Endothelial cell of umbilical vein (primary cell): ENCODE measurements around the gene ATP12A. TPM values are rescaled to one million over a fixed set of nuclear protein-coding genes. Genes with fewer than 3 reads are reported as not detected.

Source experiments
- BruUV-seq: library from RNA; stranded (reverse); fragments of 400-500 nt; replicated peaks from 2 replicates; lab custom pipeline; 2021; lab: Mats Ljungman, UMichigan
- CTCF ChIA-PET: fragments of 300-600, 350-600 bp; sonication (Branson Sonifier 250); formaldehyde crosslinking; loops from one replicate; lab custom pipeline; 2021; ENCODE audit warnings: antibody characterized with exemption, inconsistent platforms; lab: Charles Lee
- POLR2A ChIA-PET: fragments of 300-600, 350-600 bp; sonication (Branson Sonifier 250); formaldehyde crosslinking; loops from one replicate; lab custom pipeline; 2021; ENCODE audit warnings: antibody characterized with exemption, inconsistent platforms; lab: Charles Lee
- DNase-seq: peaks from one replicate; pipeline ENCODE4 v3.0.0-alpha.2; 2011; ENCODE audit warnings: low read depth, low spot score
- FAIRE-seq: peaks from 2 replicates; lab custom pipeline; 2011; peaks lifted over from hg19 to GRCh38; lab: Jason Lieb, UNC
- H2AFZ ChIP-seq: 2 replicates; pipeline ENCODE4 v1.6.0; 2012; ENCODE audit warnings: low read depth, low read length, control low read depth, inconsistent platforms
- H3K27ac ChIP-seq: 2 replicates; pipeline ENCODE4 v1.5.1; 2011; ENCODE audit warnings: low read depth, mild to moderate bottlenecking, control low read depth, low read length, moderate library complexity; ENCODE audit not compliant: insufficient read depth
- H3K27me3 ChIP-seq, 2 experiments: 2 replicates each; pipeline versions ENCODE4 v1.6.0 to v1.6.1; 2011; ENCODE audit warnings: low read length in 2 of 2, mixed read lengths in 1 of 2; ENCODE audit not compliant: control insufficient read depth in 2 of 2, insufficient read depth in 2 of 2
- H3K36me3 ChIP-seq, 2 experiments: 2 replicates in 1 of 2; 3 replicates in 1 of 2; pipeline ENCODE4 v1.5.1; 2011; ENCODE audit warnings: low read length in 2 of 2, mild to moderate bottlenecking in 1 of 2, moderate library complexity in 1 of 2; ENCODE audit not compliant: control insufficient read depth in 2 of 2, insufficient read depth in 2 of 2; ENCODE audit errors: extremely low read depth in 1 of 2
- H3K4me1 ChIP-seq: 3 replicates; pipeline ENCODE4 v1.5.1; 2011; ENCODE audit warnings: mild to moderate bottlenecking, low read length; ENCODE audit not compliant: control insufficient read depth, insufficient read depth; ENCODE audit errors: extremely low read depth
- H3K4me2 ChIP-seq: 2 replicates; pipeline ENCODE4 v1.6.1; 2011; ENCODE audit warnings: low read length, control low read depth, mixed read lengths; ENCODE audit not compliant: insufficient read depth
- H3K4me3 ChIP-seq, 3 experiments: fragments of 200-600 bp in 1 of 3; sonication (generic), shearing (Covaris generic) in 1 of 3; replicated peaks in 1 of 3; 2 replicates each; pipeline ENCODE4 v1.5.1; 2011 to 2016; ENCODE audit warnings: control low read depth in 3 of 3, low read length in 3 of 3, mild to moderate bottlenecking in 2 of 3, inconsistent platforms in 1 of 3, low read depth in 1 of 3, moderate library complexity in 1 of 3; ENCODE audit not compliant: insufficient read depth in 1 of 3
- H3K79me2 ChIP-seq: 2 replicates; pipeline ENCODE4 v1.6.0; 2012; ENCODE audit warnings: low read length, inconsistent platforms; ENCODE audit not compliant: control insufficient read depth, insufficient read depth
- H3K9ac ChIP-seq: replicated peaks from 2 replicates; pipeline ENCODE3; 2011; ENCODE audit warnings: low read length, control low read depth; ENCODE audit not compliant: insufficient read depth; ENCODE audit errors: extremely low read depth
- H3K9me1 ChIP-seq: replicated peaks from 3 replicates; pipeline ENCODE4 v1.6.0; 2011; ENCODE audit warnings: mild to moderate bottlenecking, low read length; ENCODE audit not compliant: control insufficient read depth, insufficient read depth; ENCODE audit errors: extremely low read depth
- H3K9me3 ChIP-seq: replicated peaks from 2 replicates; pipeline ENCODE4 v1.5.1; 2012; ENCODE audit warnings: low read length, inconsistent platforms; ENCODE audit not compliant: control insufficient read depth, insufficient read depth
- H4K20me1 ChIP-seq: replicated peaks from 2 replicates; pipeline ENCODE3; 2011; ENCODE audit warnings: mild to moderate bottlenecking, low read length; ENCODE audit not compliant: control insufficient read depth, insufficient read depth; ENCODE audit errors: extremely low read depth
- EZH2 ChIP-seq: IDR thresholded peaks from 2 replicates; pipeline ENCODE4 v1.6.1; 2012; ENCODE audit warnings: borderline replicate concordance, low read depth, mild to moderate bottlenecking, moderate library complexity, low read length, inconsistent platforms; ENCODE audit not compliant: severe bottlenecking
- FOS ChIP-seq: IDR thresholded peaks from 2 replicates; pipeline ENCODE4 v1.6.1; 2011; ENCODE audit warnings: mild to moderate bottlenecking, low read length, moderate library complexity, borderline replicate concordance; ENCODE audit not compliant: insufficient read depth
- GATA2 ChIP-seq: IDR thresholded peaks from 2 replicates; pipeline ENCODE4 v1.7.0; 2011; ENCODE audit warnings: low read depth, mild to moderate bottlenecking, moderate library complexity, mixed read lengths, low read length; ENCODE audit not compliant: insufficient read length, insufficient read depth
- POLR2A ChIP-seq: IDR thresholded peaks from 2 replicates; pipeline ENCODE4 v1.6.1; 2012; ENCODE audit warnings: low read depth, mild to moderate bottlenecking, control low read depth, low read length
- POLR2AphosphoS5 ChIP-seq: IDR thresholded peaks from 2 replicates; pipeline ENCODE4 v1.6.1; 2012; ENCODE audit warnings: low read depth, mild to moderate bottlenecking, control low read depth, low read length, moderate library complexity; ENCODE audit not compliant: insufficient read depth
- dilution Hi-C: fragments of 300-500 bp; cut with MboI; formaldehyde crosslinking; loops from one replicate; pipeline ENCODE4 v1.15.0; 2019; ENCODE audit warnings: low sequenced_read_pairs; ENCODE audit not compliant: extremely low pct_ligation_motif_present
- intact Hi-C: fragments of 100-400 bp; cut with micrococcal nuclease; formaldehyde crosslinking; loops from one replicate; pipeline ENCODE4 v1.10.0; 2022
- polyA plus RNA-seq, 4 experiments: library from polyadenylated mRNA; depleted of rRNA in 3 of 4; stranded (reverse) in 3 of 4; unstranded in 1 of 4; fragments of >200 nt; gene quantifications; 2 replicates each; pipeline versions ENCODE4 v1.2.1 to v1.2.3, GENCODE V29; 2011 to 2012; ENCODE audit warnings: missing spikeins in 1 of 4
- total RNA-seq: library from RNA; stranded (reverse); gene quantifications from 2 replicates; pipeline ENCODE4 v1.2.3, GENCODE V29; 2021
- TF ChIP-seq, protein P1 (sequence below), 2 donors: IDR thresholded peaks; 1 replicate in 1 of 2; 2 replicates in 1 of 2; pipeline ENCODE4 v1.5.1; 2011; ENCODE audit warnings: low read length in 2 of 2, mild to moderate bottlenecking in 2 of 2, moderate library complexity in 2 of 2, control low read depth in 1 of 2, inconsistent platforms in 1 of 2, low read depth in 1 of 2; ENCODE audit not compliant: insufficient read depth in 1 of 2; ENCODE audit errors: extremely low read depth in 1 of 2
- TF ChIP-seq, protein P2 (sequence below): IDR thresholded peaks from 2 replicates; pipeline ENCODE4 v1.6.1; 2011; ENCODE audit not compliant: insufficient read depth, insufficient read length

ATP12A gene
- total and polyA plus RNA-seq, 2 donors (not counting 3 experiments of a cell fraction or from before 2014, with no cell fraction given): not detected

DNA sequence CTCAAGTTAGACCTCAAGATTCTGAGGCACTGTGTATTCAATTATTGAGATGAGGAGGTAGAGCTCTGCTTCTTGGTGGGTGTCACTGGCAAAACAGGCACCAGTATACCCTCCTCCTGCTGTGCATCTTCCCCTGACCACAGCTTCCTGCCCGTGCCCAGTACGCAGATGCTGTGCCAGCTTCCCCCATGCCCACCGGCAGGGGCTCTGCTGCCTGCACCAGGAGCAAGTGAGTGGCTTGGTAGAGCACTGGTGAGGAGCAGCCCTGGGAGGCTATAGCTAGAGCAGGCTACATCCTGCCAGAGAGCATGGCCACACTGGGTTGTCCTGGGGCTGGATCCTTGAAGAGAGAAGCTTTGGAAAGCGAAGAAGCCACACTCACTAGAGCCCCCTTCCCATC lies 62.8 kb downstream of the ATP12A start:
- CTCF ChIA-PET: interaction anchor here (1.0 to 1.1 kb wide), 2 partner anchors 13 to 16 kb away, joined by 3 to 5 read pairs; no protein-coding TSS in a partner anchor
- H4K20me1 ChIP-seq: no peaks in the 10 kb centered on the region
- dilution Hi-C loops (no loop called here), intact Hi-C loops (no loop called here)
- BruUV-seq: no TSS peak
- no peaks in the 10 kb centered on the region for H3K9me1 ChIP-seq
- no peaks in the 10 kb centered on the region for H3K9me3 ChIP-seq
- no peak overlapping the region for H3K4me2 ChIP-seq
- H3K36me3 ChIP-seq: no peaks in the 10 kb centered on the region
- peaks cover 4% of the 10 kb centered on the region for H3K4me1 ChIP-seq
- FAIRE-seq (no peak), DNase-seq (no peak)
- TF ChIP-seq EZH2 (no peak), GATA2 (no peak), POLR2A (no peak), POLR2AphosphoS5 (no peak), FOS (no peak)
- TF ChIP-seq, protein P1, sequence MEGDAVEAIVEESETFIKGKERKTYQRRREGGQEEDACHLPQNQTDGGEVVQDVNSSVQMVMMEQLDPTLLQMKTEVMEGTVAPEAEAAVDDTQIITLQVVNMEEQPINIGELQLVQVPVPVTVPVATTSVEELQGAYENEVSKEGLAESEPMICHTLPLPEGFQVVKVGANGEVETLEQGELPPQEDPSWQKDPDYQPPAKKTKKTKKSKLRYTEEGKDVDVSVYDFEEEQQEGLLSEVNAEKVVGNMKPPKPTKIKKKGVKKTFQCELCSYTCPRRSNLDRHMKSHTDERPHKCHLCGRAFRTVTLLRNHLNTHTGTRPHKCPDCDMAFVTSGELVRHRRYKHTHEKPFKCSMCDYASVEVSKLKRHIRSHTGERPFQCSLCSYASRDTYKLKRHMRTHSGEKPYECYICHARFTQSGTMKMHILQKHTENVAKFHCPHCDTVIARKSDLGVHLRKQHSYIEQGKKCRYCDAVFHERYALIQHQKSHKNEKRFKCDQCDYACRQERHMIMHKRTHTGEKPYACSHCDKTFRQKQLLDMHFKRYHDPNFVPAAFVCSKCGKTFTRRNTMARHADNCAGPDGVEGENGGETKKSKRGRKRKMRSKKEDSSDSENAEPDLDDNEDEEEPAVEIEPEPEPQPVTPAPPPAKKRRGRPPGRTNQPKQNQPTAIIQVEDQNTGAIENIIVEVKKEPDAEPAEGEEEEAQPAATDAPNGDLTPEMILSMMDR (IDR thresholded peaks at IDR 0.05; ENCODE audit: extremely low read depth in 1 of 2, insufficient read depth in 1 of 2, low read depth in 1 of 2, low read length in 2 of 2): no peak
- TF ChIP-seq, protein P2, sequence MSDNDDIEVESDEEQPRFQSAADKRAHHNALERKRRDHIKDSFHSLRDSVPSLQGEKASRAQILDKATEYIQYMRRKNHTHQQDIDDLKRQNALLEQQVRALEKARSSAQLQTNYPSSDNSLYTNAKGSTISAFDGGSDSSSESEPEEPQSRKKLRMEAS: no peak
- H3K27me3 ChIP-seq: peaks cover 22 to 32% of the 10 kb centered on the region in 2 experiments
- no peak overlapping the region for H3K4me3 ChIP-seq
- no peak overlapping the region for H2AFZ ChIP-seq
- no peak overlapping the region for H3K27ac ChIP-seq
- H3K79me2 ChIP-seq: no peaks in the 10 kb centered on the region
- H3K9ac ChIP-seq: no peak overlapping the region
- POLR2A ChIA-PET: no interaction called here
